MM.1S (cell line): Measurements from ENCODE around the gene ARID3B.

Experiments
- CTCF ChIP-seq: fragments of 300-600 bp; sonication (generic); IDR thresholded peaks from 2 replicates; pipeline ENCODE4 v1.5.1; 2016; ENCODE audit warnings: antibody characterized with exemption, low read length, mixed read lengths
- EZH2 ChIP-seq: fragments of 300-600 bp; sonication (generic); optimal IDR thresholded peaks from 2 replicates; pipeline ENCODE3; 2017; ENCODE audit warnings: low read depth, mild to moderate bottlenecking, antibody characterized with exemption, low read length, mixed read lengths
- EZH2phosphoT487 ChIP-seq: fragments of 300-600 bp; sonication (generic); IDR thresholded peaks from 2 replicates; pipeline ENCODE4 v1.6.1; 2018; ENCODE audit warnings: antibody characterized with exemption, low read length

- no peak for TF ChIP-seq CTCF
- TF ChIP-seq EZH2, result no peak
- no peak for TF ChIP-seq EZH2phosphoT487
These were observed 5.0 kb downstream of the ARID3B start for GRCh38 chr15:74545776-74546656.
